PFSK-1 (cell line): ENCODE measurements around the gene TOGARAM2.

Experiments
- FOXP2 ChIP-seq: optimal IDR thresholded peaks from 2 replicates; pipeline ENCODE3; 2011; ENCODE audit warnings: borderline replicate concordance, control low read depth, inconsistent platforms; ENCODE audit not compliant: insufficient read depth; ENCODE audit errors: extremely low read length, extremely low read depth
- POLR2AphosphoS5 ChIP-seq: IDR thresholded peaks from 2 replicates; pipeline ENCODE4 v1.6.1; 2012; ENCODE audit warnings: low read depth, mild to moderate bottlenecking, control low read depth, low read length, moderate library complexity
- REST ChIP-seq, 2 experiments: IDR thresholded peaks; 2 replicates each; pipeline versions ENCODE4 v1.6.1 to v1.8.0; 2011 to 2012; ENCODE audit warnings: low read depth in 2 of 2, low read length in 2 of 2, control low read depth in 1 of 2, inconsistent platforms in 1 of 2, mild to moderate bottlenecking in 1 of 2, moderate library complexity in 1 of 2; ENCODE audit not compliant: insufficient read depth in 1 of 2
- SIN3A ChIP-seq: IDR thresholded peaks from 2 replicates; pipeline ENCODE4 v1.6.1; 2012; ENCODE audit warnings: mild to moderate bottlenecking, low read length, moderate library complexity, borderline replicate concordance; ENCODE audit not compliant: insufficient read depth
- TAF1 ChIP-seq: IDR thresholded peaks from 2 replicates; pipeline ENCODE4 v1.6.1; 2012; ENCODE audit warnings: low read length, control low read depth, borderline replicate concordance; ENCODE audit not compliant: insufficient read depth

Gene TOGARAM2

GRCh38 chr2:28951910-28952835 lies 28.9 kb upstream of the TOGARAM2 start:
- TF ChIP-seq TAF1, result no peak
- TF ChIP-seq REST (IDR thresholded peaks at IDR 0.05; ENCODE audit: insufficient read depth in 1 of 2, low read depth in 2 of 2, low read length in 2 of 2), result no peak
- no peak for TF ChIP-seq FOXP2
- TF ChIP-seq SIN3A, result no peak
- TF ChIP-seq POLR2AphosphoS5, result no peak

GRCh38 chr2:28952836-28953211 lies 28.3 kb upstream of the TOGARAM2 start:
- TF ChIP-seq POLR2AphosphoS5, result no peak
- TF ChIP-seq FOXP2, result no peak
- TF ChIP-seq TAF1, result no peak
- TF ChIP-seq SIN3A, result no peak
- no peak for TF ChIP-seq REST (IDR thresholded peaks at IDR 0.05; ENCODE audit: insufficient read depth in 1 of 2, low read depth in 2 of 2, low read length in 2 of 2)

- no peak for TF ChIP-seq POLR2AphosphoS5
- no peak for TF ChIP-seq FOXP2
- TF ChIP-seq TAF1, result no peak
These were observed 25.6 kb upstream of the TOGARAM2 start for GRCh38 chr2:28955467-28955866.

GRCh38 chr2:28956415-28956826 lies 24.7 kb upstream of the TOGARAM2 start:
- TF ChIP-seq TAF1 (no peak), POLR2AphosphoS5 (no peak), SIN3A (no peak), REST (IDR thresholded peaks at IDR 0.05; ENCODE audit: insufficient read depth in 1 of 2, low read depth in 2 of 2, low read length in 2 of 2) (no peak), FOXP2 (no peak)

- no peak for TF ChIP-seq REST (IDR thresholded peaks at IDR 0.05; ENCODE audit: insufficient read depth in 1 of 2, low read depth in 2 of 2, low read length in 2 of 2)
- TF ChIP-seq SIN3A, result no peak
- TF ChIP-seq TAF1, result no peak
- no peak for TF ChIP-seq FOXP2
- TF ChIP-seq POLR2AphosphoS5, result no peak
These were observed 24.2 kb upstream of the TOGARAM2 start for GRCh38 chr2:28956890-28957289.
